HG02610 (cell line): ENCODE measurements around the gene HSH2D.

Experiments
- ATAC-seq: cut with Tn5 transposase; IDR thresholded peaks from one replicate; pipeline ENCODE4 v1.9.1; 2021; ENCODE audit warnings: mild to moderate bottlenecking, moderate library complexity; ENCODE audit not compliant: unreplicated experiment

Gene HSH2D

GRCh38 chr19:16119075-16119857, 24.2 kb upstream of the HSH2D start:
- peak; percentile 37 for ATAC-seq

GRCh38 chr19:16121141-16121540, 22.3 kb upstream of the HSH2D start:
- no peak for ATAC-seq

GRCh38 chr19:16121967-16122366, 21.5 kb upstream of the HSH2D start:
- ATAC-seq = no peak

- ATAC-seq = no peak
These were observed 18.5 kb upstream of the HSH2D start for GRCh38 chr19:16124953-16125352.

- no peak for ATAC-seq
These were observed 17.6 kb upstream of the HSH2D start for GRCh38 chr19:16125737-16126495.

GRCh38 chr19:16127080-16127479, 16.4 kb upstream of the HSH2D start:
- no peak for ATAC-seq

- ATAC-seq = no peak
These were observed 15.6 kb upstream of the HSH2D start for GRCh38 chr19:16127776-16128371.

GRCh38 chr19:16131648-16132047, 11.8 kb upstream of the HSH2D start:
- ATAC-seq = no peak

- ATAC-seq = no peak
These were observed 9.7 kb upstream of the HSH2D start for GRCh38 chr19:16133818-16134217.

- ATAC-seq = no peak
These were observed 9.0 kb upstream of the HSH2D start for GRCh38 chr19:16134510-16134909.

- no peak for ATAC-seq
These were observed 7.9 kb upstream of the HSH2D start for GRCh38 chr19:16135430-16136127.

- no peak for ATAC-seq
These were observed 7.1 kb upstream of the HSH2D start for GRCh38 chr19:16136185-16136999.

- ATAC-seq = no peak
These were observed 3.7 kb upstream of the HSH2D start for GRCh38 chr19:16139752-16140151.

- no peak for ATAC-seq
These were observed 2.4 kb upstream of the HSH2D start for GRCh38 chr19:16141043-16141442.

GRCh38 chr19:16142032-16142580, 1.4 kb upstream of the HSH2D start:
- ATAC-seq = no peak

- ATAC-seq = no peak
These were observed 714 bp downstream of the HSH2D start for GRCh38 chr19:16144216-16144581.

GRCh38 chr19:16146112-16146511, 2.6 kb downstream of the HSH2D start:
- no peak for ATAC-seq

GRCh38 chr19:16148443-16149229, 5.2 kb downstream of the HSH2D start:
- no peak for ATAC-seq

GRCh38 chr19:16153582-16154336, 10.3 kb downstream of the HSH2D start:
- ATAC-seq = no peak
